ENCODE measurements around the gene DUSP8.
"Not testable (repeated sequence)": the region's sequence is repeated elsewhere in the genome, so short reads cannot be mapped to it uniquely, and the experiment has no call there.

The DUSP8 gene, protein sequence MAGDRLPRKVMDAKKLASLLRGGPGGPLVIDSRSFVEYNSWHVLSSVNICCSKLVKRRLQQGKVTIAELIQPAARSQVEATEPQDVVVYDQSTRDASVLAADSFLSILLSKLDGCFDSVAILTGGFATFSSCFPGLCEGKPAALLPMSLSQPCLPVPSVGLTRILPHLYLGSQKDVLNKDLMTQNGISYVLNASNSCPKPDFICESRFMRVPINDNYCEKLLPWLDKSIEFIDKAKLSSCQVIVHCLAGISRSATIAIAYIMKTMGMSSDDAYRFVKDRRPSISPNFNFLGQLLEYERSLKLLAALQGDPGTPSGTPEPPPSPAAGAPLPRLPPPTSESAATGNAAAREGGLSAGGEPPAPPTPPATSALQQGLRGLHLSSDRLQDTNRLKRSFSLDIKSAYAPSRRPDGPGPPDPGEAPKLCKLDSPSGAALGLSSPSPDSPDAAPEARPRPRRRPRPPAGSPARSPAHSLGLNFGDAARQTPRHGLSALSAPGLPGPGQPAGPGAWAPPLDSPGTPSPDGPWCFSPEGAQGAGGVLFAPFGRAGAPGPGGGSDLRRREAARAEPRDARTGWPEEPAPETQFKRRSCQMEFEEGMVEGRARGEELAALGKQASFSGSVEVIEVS

GRCh38 chr11:1572197-1573076 is at the start of gene DUSP8:
DUSP8 (minus strand) TSS chr11:1572271; CDS start chr11:1565826, 6,445 bp downstream.
- peak; percentile 87 to 92 for DNase-seq (ENCODE audit: low read depth in 2 of 2)

GRCh38 chr11:1619449-1619848 is 47.4 kb upstream of the DUSP8 start:
- DNase-seq (ENCODE audit: low read depth in 2 of 2) = no peak

GRCh38 chr11:1618231-1618630 is 46.2 kb upstream of the DUSP8 start:
- DNase-seq (ENCODE audit: low read depth in 2 of 2) = no peak

- no peak for DNase-seq (ENCODE audit: low read depth in 2 of 2)
Measured at GRCh38 chr11:1608363-1608762, 36.3 kb upstream of the DUSP8 start, which contains the start of gene KRTAP5-3. KRTAP5-3 (minus strand) TSS chr11:1608463; CDS start chr11:1608385, 78 bp downstream.

DNA sequence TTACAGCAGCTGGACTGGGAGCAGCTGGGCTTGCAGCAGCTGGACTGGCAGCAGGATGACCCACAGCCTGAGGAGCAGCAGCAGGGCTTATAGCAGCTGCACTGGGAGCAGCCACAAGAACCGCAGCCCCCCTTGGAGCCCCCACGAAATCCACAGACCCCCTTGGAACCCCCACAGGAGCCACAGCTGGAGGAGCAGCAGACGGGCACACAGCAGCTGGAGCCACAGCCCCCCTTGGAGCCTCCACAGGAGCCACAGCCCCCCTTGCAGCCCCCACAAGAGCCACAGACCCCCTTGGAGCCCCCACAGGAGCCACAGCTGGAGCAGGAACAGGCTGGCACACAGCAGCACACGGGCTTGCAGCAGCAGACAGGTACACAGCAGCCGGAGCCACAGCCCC is 35.8 kb upstream of the DUSP8 start:
- DNase-seq (ENCODE audit: low read depth in 2 of 2) = not testable (repeated sequence)

- DNase-seq (ENCODE audit: low read depth in 2 of 2) = not testable (repeated sequence)
Measured at GRCh38 chr11:1607156-1607845, 35.2 kb upstream of the DUSP8 start.

GRCh38 chr11:1605923-1606322 is 33.9 kb upstream of the DUSP8 start:
- DNase-seq (ENCODE audit: low read depth in 2 of 2) = not testable (repeated sequence)

- no peak for DNase-seq (ENCODE audit: low read depth in 2 of 2)
Measured at GRCh38 chr11:1604711-1605110, 32.6 kb upstream of the DUSP8 start.

GRCh38 chr11:1604181-1604580 is 32.1 kb upstream of the DUSP8 start:
- no peak for DNase-seq (ENCODE audit: low read depth in 2 of 2)

DNA sequence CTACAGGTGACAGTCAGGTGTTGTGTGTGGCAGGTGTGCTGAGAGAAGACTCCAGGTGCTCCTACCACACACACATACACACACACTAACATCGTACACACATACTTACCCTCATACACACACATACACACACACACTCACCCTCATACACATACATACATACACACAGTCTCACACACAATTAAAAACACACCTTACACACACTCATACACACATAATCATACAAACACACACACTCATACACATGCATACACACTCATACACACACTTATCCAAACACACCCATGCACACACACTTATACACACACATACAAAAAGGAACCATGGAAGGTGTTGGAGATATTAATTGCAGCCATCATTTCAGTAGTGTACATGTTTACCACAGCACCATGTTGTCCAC is 31.6 kb upstream of the DUSP8 start:
- DNase-seq (ENCODE audit: low read depth in 2 of 2) = no peak

DNA sequence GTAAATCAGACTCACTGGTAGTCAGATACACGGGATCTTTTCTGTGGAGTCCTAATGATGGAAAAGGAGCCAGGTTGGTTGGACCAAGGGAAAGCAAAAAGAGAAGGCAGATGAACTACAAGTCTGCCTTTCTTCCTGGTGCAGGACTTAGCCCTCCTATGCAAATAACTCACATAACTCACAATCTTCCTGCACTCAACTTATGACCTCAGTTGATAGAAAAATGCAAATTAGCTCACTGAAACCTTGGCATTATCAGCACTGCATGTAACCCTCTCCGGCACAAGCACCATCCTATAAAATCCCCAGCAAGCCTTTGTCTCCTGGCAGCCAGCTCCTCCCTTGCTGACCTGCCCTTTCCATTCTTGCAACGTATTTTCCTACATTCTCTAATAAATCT is 29.6 kb upstream of the DUSP8 start:
- not testable (repeated sequence) for DNase-seq (ENCODE audit: low read depth in 2 of 2)

DNA sequence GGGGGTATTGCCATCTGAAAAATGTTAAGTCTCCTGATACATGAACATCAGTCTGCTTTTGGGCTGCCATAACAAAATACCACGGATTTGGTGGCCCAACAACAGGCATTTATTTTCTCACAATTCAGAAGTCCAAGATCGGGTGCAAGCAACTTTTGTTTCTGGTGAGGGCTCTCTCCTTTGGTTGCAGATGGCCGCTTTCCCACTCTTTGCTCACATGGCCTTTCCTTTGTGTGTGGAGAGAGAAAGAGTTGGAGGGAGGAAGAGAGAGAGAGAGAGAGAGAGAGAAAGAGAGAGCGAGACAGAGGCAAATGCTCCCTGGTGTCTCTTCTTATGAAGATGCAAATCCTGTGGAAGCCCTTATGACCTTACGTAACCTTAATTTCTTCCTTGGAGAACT is 28.6 kb upstream of the DUSP8 start:
- no peak for DNase-seq (ENCODE audit: low read depth in 2 of 2)

- no peak for DNase-seq (ENCODE audit: low read depth in 2 of 2)
Measured at GRCh38 chr11:1598816-1599215, 26.7 kb upstream of the DUSP8 start.

- DNase-seq (ENCODE audit: low read depth in 2 of 2) = not testable (repeated sequence)
Measured at GRCh38 chr11:1598406-1598805, 26.3 kb upstream of the DUSP8 start.

DNA sequence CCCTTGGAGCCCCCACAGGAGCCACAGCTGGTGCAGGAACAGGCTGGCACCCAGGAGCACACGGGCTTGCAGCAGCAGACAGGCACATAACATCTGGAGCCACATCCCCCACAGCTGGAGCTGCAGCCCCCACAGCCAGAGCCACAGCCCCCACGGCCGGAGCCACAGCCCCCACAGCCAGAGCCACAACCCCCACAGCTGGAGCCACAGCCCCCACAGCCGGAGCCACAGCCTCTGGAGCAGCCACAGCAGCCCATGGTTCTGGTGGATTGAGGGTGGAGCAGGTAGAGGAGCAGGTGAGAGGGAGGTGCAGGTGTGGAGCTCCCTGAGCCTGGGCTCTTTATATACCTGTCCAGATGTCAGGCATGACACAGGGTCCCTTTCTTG is 25.9 kb upstream of the DUSP8 start, which contains the start of gene KRTAP5-2:
TSS of gene KRTAP5-2 (minus strand) at position 301 of the 387 bp plus-strand sequence. CDS start at position 257, 44 bp downstream.
- DNase-seq (ENCODE audit: low read depth in 2 of 2) = no peak

DNA sequence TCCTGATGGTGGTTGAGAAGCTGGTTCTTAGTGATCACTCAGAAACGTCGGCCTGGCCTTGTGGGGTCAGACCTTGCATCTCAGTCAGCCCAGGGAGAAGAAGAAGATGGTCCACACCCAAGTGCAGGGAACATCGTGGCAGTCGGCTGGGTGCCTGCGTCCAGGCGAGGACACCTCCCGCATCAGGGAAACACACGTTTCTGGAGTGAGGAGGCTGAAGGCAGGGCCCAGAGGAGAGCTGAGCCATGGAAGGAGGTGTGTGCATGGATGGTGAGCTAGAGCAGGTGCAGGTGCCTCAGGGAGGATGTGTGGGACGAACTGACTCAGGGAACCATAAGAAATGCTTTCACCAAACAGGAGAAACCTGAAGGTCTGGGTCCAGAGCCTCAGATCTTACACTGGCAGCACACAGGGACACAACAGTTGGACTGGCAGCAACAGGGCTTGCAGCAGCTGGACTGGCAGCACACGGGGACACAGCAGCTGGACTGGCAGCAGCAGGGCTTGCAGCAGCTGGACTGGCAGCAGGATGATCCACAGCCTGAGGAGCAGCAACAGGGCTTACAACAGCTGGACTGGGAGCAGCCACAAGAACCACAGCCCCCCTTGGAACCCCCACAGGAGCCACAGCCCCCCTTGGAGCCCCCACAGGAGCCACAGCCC is 25.4 kb upstream of the DUSP8 start:
- DNase-seq (ENCODE audit: low read depth in 2 of 2) = no peak

DNA sequence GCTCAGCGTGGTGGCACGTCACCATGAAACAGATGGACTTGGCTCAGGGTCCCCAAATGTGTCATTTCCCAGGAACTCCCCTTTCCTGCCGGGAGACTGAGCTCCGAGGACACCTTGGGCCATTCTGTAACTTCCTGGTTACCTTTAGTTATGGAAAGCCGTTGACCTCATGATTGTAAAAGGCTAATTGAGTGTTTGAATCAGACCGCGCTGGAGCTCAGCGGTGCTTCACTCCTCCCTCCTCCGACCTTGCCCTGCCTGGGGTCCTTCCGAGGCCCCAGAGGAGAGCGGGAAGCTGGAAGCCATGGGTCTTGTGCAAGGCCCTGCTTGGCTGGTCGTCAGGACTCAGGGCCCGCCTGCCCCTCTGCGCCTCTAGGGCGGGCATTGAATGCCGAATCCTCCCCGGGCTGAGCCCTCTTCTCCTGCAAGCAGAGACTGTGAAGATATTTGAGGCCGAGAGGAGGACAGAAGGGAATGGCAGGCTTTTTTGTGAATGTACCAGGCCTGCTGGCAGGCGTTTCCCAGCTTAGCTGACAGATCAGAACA is 24.6 kb upstream of the DUSP8 start:
- not testable (repeated sequence) for DNase-seq (ENCODE audit: low read depth in 2 of 2)

DNA sequence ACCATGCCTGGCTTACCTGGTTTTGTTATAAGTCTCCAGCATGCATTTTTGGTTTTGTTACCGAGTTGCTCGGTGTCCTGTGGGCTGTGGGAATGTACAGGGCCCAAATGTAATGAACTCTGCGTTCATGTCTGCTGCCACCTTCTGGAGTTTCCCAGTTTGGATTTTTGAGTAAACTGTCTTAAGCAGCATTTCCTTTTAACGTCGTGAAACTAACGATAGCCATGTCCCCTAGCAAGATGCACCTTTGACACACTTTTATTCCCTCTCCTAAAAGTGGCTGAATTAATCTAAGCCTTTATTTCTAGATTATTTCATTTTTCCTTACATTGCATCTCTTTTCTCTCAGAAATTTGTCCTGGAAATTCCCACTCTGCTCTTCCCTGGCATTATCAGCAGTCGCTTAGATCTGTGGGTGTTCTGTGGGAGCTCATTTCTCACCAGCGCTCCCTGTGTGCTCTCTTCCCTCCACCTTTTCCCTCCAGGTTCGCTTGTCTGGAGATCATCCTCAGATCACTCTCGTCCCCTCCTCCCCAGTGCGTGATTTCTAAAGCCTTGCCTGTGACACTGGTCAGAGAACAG is 24.0 kb upstream of the DUSP8 start:
- not testable (repeated sequence) for DNase-seq (ENCODE audit: low read depth in 2 of 2)

DNA sequence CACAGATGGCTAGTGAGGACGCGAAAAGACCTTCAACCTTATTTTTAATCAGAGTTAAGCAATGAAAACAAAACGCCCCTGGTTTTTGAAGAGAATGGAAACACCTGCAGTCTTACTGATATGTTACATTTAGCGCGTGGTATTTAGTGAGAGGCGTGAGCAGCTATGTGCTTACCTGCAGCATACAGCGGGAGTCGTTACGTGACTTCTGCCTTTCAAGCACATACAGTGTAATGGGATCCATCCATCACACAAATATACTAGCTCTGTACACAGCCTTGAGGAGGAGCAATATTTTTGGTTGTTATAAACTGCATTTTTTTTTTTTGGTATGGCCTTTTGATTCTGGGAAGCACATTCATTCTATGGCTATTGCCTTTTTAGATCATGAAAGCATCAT is 20.6 kb upstream of the DUSP8 start:
- no peak for DNase-seq (ENCODE audit: low read depth in 2 of 2)

GRCh38 chr11:1589996-1590395 is 17.9 kb upstream of the DUSP8 start:
- no peak for DNase-seq (ENCODE audit: low read depth in 2 of 2)
